ENCODE measurements around the gene CTIF. TPM values are rescaled to one million over a fixed set of nuclear protein-coding genes. Genes with fewer than 3 reads are reported as not detected.

The CTIF gene
- polyA plus RNA-seq, 1 of the 3 experiments (the other 2 are of a cell fraction): 47.2 TPM

GRCh38 chr18:48640566-48641270 lies 101.9 kb downstream of the CTIF start:
- ChIA-PET CTCF (interaction anchor here (0.7 kb wide), 1 partner anchor 102 kb away, joined by 3 read pairs; the partner anchor contains the start of gene CTIF), POLR2A (no interaction called here)
- Histone ChIP-seq H3K79me2 (ENCODE audit: insufficient read depth) (peaks cover 87% of the 10 kb centered on the region; the same call in 1 of the 2 replicates), H3K4me1 (ENCODE audit: control insufficient read depth in 1 of 2, insufficient read depth in 2 of 2, low read depth in 1 of 2, low read length in 1 of 2) (peaks cover 0 to 5% of the 10 kb centered on the region in 2 experiments; a peak in 2 of 4 replicates), H3K9me2 (no peaks in the 10 kb centered on the region), H3K9me3 (no peaks in the 10 kb centered on the region), H3K9ac (no peak overlapping the region), H2AFZ (ENCODE audit: low read depth) (no peak overlapping the region), H3K4me3 (ENCODE audit: low read depth in 2 of 2, low read length in 1 of 2) (no peak overlapping the region), H3K27me3 (ENCODE audit: insufficient read depth) (no peaks in the 10 kb centered on the region), H3K36me3 (replicated peaks in 1 of 2; ENCODE audit: control insufficient read depth in 1 of 2, insufficient read depth in 2 of 2, low read length in 1 of 2) (peaks cover 18 to 32% of the 10 kb centered on the region in 2 experiments), H4K20me1 (ENCODE audit: insufficient read depth) (peaks cover 3% of the 10 kb centered on the region; the same call in 1 of the 2 replicates), H3K27ac (ENCODE audit: low read depth in 2 of 2, low read length in 1 of 2) (no peak overlapping the region), H3K4me2 (no peak overlapping the region), H3F3A (replicated peaks; ENCODE audit: insufficient read depth) (no peaks in the 10 kb centered on the region)
- TF ChIP-seq MXI1 (IDR thresholded peaks at IDR 0.05; ENCODE audit: low read depth, low read length) (no peak), GABPA (IDR thresholded peaks at IDR 0.05; ENCODE audit: low read depth) (no peak), CHD2 (IDR thresholded peaks at IDR 0.05; ENCODE audit: low read length, partially characterized antibody) (no peak), GATA2 (CRISPR knock-in tag; IDR thresholded peaks at IDR 0.05) (no peak), MAX (IDR thresholded peaks at IDR 0.05; ENCODE audit: low read depth) (no peak), SMC3 (IDR thresholded peaks at IDR 0.05; ENCODE audit: low read depth, low read length) (no peak), CTCF (IDR thresholded peaks at IDR 0.05) (peak; percentile 6; the same call in 1 of the 2 replicates), TCF12 (IDR thresholded peaks at IDR 0.05) (peak; percentile 31; the same call in 1 of the 2 replicates), USF2 (IDR thresholded peaks at IDR 0.05; ENCODE audit: borderline replicate concordance, low read depth, low read length) (no peak), NRF1 (IDR thresholded peaks at IDR 0.05; ENCODE audit: low read depth, low read length) (no peak)
- 95% methylated on average over 6 of the region's 6 CpGs for WGBS (ENCODE audit: low lambda C conversion rate)
- no peak for DNase-seq

- Histone ChIP-seq H3K4me2 (no peak overlapping the region), H3K9me2 (no peaks in the 10 kb centered on the region), H3K79me2 (ENCODE audit: insufficient read depth) (peaks cover 92% of the 10 kb centered on the region; the same call in 1 of the 2 replicates), H3K4me1 (ENCODE audit: control insufficient read depth in 1 of 2, insufficient read depth in 2 of 2, low read depth in 1 of 2, low read length in 1 of 2) (peaks cover 0 to 5% of the 10 kb centered on the region in 2 experiments; a peak in 2 of 4 replicates), H3K9ac (no peak overlapping the region), H3F3A (replicated peaks; ENCODE audit: insufficient read depth) (no peaks in the 10 kb centered on the region), H3K27ac (ENCODE audit: low read depth in 2 of 2, low read length in 1 of 2) (no peak overlapping the region), H4K20me1 (ENCODE audit: insufficient read depth) (peaks cover 3% of the 10 kb centered on the region; the same call in 1 of the 2 replicates), H3K9me3 (no peaks in the 10 kb centered on the region), H2AFZ (ENCODE audit: low read depth) (no peak overlapping the region), H3K36me3 (replicated peaks in 1 of 2; ENCODE audit: control insufficient read depth in 1 of 2, insufficient read depth in 2 of 2, low read length in 1 of 2) (peaks cover 16 to 24% of the 10 kb centered on the region in 2 experiments), H3K27me3 (ENCODE audit: insufficient read depth) (no peaks in the 10 kb centered on the region), H3K4me3 (ENCODE audit: low read depth in 2 of 2, low read length in 1 of 2) (no peak overlapping the region)
- DNase-seq: no peak
- WGBS (ENCODE audit: low lambda C conversion rate): 100% methylated on average over 4 of the region's 4 CpGs
- ChIA-PET CTCF (no interaction called here), POLR2A (no interaction called here)
- TF ChIP-seq USF2 (IDR thresholded peaks at IDR 0.05; ENCODE audit: borderline replicate concordance, low read depth, low read length): no peak
- TF ChIP-seq EZH2phosphoT487 (IDR thresholded peaks at IDR 0.05; ENCODE audit: borderline replicate concordance, low read depth): no peak
- TF ChIP-seq SMC3 (IDR thresholded peaks at IDR 0.05; ENCODE audit: low read depth, low read length): no peak
- TF ChIP-seq POLR2AphosphoS5 (IDR thresholded peaks at IDR 0.05; ENCODE audit: low read depth, low read length): no peak
Observed at GRCh38 chr18:48641981-48642380, 103.2 kb downstream of the CTIF start.

Measured in SK-N-SH (cell line).